IMR-90 (cell line): ENCODE results near the gene HDAC9.

Source experiments
- BHLHE40 ChIP-seq: fragments of 150-350 bp; IDR thresholded peaks from 2 replicates; pipeline ENCODE4 v1.6.1; 2016; ENCODE audit warnings: mild to moderate bottlenecking, low read depth, low read length
- CEBPB ChIP-seq: IDR thresholded peaks from 2 replicates; pipeline ENCODE4 v1.6.1; 2012; ENCODE audit warnings: low read depth, low read length, improper control_type of control experiment
- CTCF ChIP-seq: conservative IDR thresholded peaks from 2 replicates; pipeline ENCODE4 v1.5.1; 2012; ENCODE audit warnings: mild to moderate bottlenecking, low read depth, low read length, improper control_type of control experiment
- FOS ChIP-seq: fragments of 150-350 bp; IDR thresholded peaks from 2 replicates; pipeline ENCODE4 v1.6.1; 2016; ENCODE audit warnings: low read depth, low read length
- MAFK ChIP-seq: IDR thresholded peaks from 2 replicates; pipeline ENCODE4 v1.6.1; 2012; ENCODE audit warnings: low read depth, low read length, improper control_type of control experiment
- MXI1 ChIP-seq: IDR thresholded peaks from 2 replicates; pipeline ENCODE4 v1.6.1; 2012; ENCODE audit warnings: low read depth, mild to moderate bottlenecking, low read length, moderate library complexity, borderline replicate concordance
- POLR2A ChIP-seq: IDR thresholded peaks from 2 replicates; pipeline ENCODE4 v1.6.1; 2012; ENCODE audit warnings: mild to moderate bottlenecking, low read depth, low read length
- RFX5 ChIP-seq: IDR thresholded peaks from 2 replicates; pipeline ENCODE4 v1.8.0; 2012; ENCODE audit warnings: low read depth, mild to moderate bottlenecking, low read length, moderate library complexity
- SMC3 ChIP-seq: fragments of 150-350 bp; IDR thresholded peaks from 2 replicates; pipeline ENCODE4 v1.6.1; 2016; ENCODE audit warnings: low read depth, mild to moderate bottlenecking, antibody characterized with exemption, low read length, moderate library complexity

GRCh38 chr7:18572154-18572553, 76.6 kb downstream of the HDAC9 start:
- TF ChIP-seq POLR2A, result no peak
- no peak for TF ChIP-seq MAFK
- TF ChIP-seq CTCF, result no peak
- TF ChIP-seq MXI1, result no peak
- no peak for TF ChIP-seq CEBPB
- TF ChIP-seq SMC3, result no peak
- no peak for TF ChIP-seq FOS
- no peak for TF ChIP-seq BHLHE40
- no peak for TF ChIP-seq RFX5
